Activated CD8-positive, alpha-beta memory T cell treated with anti-CD3 and anti-CD28 coated beads for 4 hours (primary cell): Measurements from ENCODE around the gene MAVS.
A peak's percentile ranks its signal among the peaks of the same experiment; 100 is the strongest.
"Not testable (repeated sequence)": the region's sequence is repeated elsewhere in the genome, so short reads cannot be mapped to it uniquely, and the experiment has no call there.

ENCODE experiments used
- DNase-seq, 2 donors: peaks; one replicate each; pipeline ENCODE4 v3.0.0-alpha.2; 2020; ENCODE audit warnings: low read depth in 2 of 2

The MAVS gene

GRCh38 chr20:3885715-3886114, 39.1 kb downstream of the MAVS start:
- no peak for DNase-seq

DNA sequence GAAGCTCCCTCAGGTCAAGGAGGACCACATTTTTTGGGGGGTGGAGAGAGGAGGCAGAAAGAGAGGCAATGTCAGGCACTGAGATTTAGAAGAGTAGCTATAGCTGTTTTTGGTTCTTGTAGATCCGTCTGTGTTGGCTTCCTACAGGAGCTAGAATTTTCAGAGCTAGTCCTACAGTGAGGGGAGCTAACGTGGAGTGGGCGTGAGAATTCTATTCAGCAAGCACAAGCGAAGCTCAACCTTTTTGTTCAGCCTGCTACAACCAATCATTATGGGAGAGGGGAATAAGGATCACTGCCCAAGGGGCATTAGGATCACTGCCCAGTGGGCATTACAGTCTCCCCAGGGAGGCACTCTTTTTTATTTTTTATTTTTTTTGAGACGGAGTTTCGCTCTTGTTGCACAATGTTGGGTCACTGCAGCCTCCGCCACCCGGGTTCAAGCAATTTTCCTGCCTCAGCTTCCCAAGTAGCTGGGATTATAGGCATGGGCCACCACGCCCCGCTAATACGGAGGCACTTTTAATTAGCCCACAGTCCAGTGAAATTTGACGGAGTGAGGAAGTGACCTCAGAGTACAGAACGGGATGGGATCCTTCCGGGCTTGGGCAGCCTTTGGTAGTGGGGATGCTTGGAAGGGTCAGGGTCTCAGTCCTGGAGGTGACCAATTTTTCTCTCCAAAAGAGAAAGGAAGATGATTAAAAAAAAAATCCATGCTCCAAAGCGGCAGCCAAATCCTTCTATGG, 41.4 kb downstream of the MAVS start:
- no peak for DNase-seq

GRCh38 chr20:3888622-3889488, 42.2 kb downstream of the MAVS start, which contains the start of gene PANK2:
Gene PANK2, plus strand, starts transcription at chr20:3889387.
- peak; percentile 93 to 97 for DNase-seq

GRCh38 chr20:3889489-3890397, 43.1 kb downstream of the MAVS start:
- DNase-seq, result no peak

DNA sequence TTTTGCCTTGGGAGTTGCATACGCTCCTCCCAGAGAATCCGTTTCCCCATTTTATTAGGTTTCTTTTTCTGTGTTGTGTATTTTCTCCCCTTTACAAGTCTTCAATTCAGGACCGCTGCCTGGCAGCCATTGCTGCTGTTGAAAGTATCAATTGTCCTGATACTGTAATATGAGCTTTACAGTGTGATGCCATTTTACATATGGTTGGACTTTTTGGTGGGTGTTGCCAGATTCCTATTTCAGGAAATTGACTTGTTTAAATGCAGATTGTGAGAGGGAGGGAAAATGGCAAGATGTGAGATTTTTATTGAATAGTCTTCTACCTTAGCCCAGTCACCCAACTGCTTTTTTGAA, 43.7 kb downstream of the MAVS start:
- no peak for DNase-seq

GRCh38 chr20:3890999-3891929, 44.6 kb downstream of the MAVS start:
- DNase-seq, result no peak

DNA sequence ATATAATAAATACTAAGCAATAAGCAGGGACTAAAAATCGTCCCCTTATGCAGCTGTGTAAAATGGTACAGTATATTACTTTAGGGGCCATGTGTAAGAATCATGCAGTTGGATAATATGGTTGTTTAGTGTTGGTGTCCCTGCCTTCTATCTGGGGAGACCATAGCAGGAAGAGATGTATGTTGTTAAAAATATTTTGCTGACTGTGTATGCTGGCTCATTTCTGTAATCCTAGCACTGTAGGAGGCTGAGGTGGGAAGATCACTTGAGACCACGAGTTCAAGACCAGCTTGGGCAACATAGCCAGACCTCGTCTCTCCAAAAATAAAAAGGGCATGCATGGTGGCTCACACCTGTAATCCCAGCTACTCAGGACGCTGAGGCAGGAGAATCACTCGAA, 48.2 kb downstream of the MAVS start:
- no peak for DNase-seq

DNA sequence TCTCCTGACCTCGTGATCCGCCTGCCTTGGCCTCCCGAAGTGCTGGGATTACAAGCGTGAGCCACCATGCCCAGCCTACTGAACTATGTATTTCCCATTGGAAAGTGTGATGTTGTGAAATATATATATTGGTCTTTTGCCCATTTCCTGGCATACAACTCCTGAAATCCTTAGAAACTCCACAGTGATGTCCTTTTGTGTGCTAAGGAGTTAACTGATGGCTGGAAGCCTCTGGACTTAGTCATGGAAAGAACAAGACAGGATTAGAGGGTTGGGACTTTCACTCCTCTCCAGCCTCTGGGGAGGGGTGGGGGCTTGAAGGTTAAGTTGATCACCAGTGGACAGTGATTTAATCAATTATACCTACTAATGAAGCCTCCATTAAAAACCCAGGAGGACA, 49.7 kb downstream of the MAVS start:
- DNase-seq, result no peak

DNA sequence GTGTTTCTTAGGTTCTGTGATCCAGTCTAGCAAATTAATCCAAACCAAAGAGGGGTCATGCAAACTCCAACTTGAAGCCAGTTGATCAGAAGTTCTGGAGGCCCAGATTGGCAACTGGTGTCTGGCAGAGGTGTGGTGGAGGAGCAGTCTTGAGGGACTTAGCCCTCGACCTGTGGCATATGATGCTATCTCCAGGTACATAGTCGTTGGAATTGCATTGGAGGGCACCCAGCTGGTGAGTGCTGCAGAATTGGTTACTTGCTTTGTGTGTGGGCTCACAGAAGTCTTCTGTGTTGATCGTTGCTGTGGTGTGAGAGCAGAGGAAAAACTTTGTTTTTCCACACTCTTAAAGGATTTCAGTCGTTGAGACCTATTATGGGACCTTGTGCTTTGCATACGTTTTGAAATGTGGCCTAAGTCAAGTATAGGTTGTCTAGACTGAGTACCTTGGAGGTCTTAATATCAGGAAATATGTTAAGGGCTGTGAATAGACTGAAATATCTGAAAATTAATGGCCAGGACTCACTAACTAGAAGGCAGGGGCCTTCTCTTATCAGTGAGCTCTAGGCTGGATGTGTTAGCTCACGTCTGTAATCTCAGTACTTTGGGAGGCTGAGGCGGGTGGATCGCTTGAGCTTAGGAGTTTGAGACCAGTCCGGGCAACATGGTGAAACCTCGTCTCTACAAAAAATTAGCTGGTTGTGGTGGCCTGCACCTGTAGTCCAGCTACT, 50.4 kb downstream of the MAVS start:
- no peak for DNase-seq

DNA sequence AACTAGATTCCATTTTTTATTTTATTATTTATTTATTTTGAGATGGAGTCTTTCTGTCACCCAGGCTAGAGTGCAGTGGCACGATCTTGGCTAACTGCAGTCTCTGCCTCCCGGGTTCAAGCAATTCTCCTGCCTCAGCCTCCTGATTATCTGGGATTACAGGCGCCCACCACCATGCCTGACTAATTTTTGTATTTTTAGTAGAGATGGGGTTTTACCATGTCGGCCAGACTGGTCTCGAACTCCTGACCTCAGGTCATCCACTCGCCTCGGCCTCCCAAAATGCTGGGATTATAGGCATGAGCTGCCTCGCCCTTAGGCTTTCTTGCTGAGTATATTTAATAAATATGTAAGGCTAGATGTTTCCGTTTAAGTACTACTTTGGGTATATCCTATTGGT, 51.5 kb downstream of the MAVS start:
- not testable (repeated sequence) for DNase-seq

DNA sequence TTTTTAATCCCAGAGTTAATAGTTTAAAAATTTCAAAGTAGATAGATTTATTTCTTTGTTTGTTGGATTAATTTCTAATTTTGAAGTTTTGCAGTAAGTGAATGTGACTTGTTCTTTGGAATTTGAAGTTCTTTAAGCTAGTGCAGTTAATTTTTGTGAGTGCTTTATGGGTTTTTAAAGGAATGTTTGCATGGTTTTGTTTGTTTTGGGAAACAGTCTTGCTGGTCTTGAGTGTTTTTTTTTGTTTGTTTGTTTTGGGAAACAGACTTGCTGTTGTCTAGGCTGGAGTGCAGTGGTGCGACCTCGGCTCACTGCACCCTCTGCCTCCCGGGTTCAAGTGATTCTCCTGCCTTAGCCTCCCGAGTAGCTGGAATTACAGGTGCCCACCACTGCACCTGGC, 52.0 kb downstream of the MAVS start:
- no peak for DNase-seq

- DNase-seq, result no peak
Measured at GRCh38 chr20:3900187-3900604, 53.6 kb downstream of the MAVS start.

GRCh38 chr20:3901028-3901705, 54.5 kb downstream of the MAVS start:
- DNase-seq, result no peak

GRCh38 chr20:3901706-3902440, 55.2 kb downstream of the MAVS start:
- DNase-seq, result no peak

- DNase-seq, result no peak
Measured at GRCh38 chr20:3902446-3902845, 55.8 kb downstream of the MAVS start.

DNA sequence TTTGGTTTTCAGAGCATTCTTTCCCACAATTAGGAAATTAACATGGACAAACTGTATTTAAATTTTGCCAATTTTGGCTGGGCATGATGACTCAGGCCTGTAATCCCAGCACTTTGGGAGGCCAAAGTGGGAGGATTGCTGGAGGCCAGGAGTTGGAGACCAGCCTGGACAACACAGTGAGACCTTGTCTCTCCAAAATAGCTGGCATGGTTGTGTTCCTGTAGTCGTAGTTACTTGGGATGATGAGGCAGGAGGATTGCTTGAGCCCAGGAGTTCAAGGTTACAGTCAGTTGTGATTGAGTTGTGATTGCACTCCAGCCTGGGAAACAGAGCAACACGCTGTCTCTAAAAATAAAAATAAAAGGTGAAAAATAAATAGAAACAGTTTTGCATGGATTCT, 57.6 kb downstream of the MAVS start:
- no peak for DNase-seq

DNA sequence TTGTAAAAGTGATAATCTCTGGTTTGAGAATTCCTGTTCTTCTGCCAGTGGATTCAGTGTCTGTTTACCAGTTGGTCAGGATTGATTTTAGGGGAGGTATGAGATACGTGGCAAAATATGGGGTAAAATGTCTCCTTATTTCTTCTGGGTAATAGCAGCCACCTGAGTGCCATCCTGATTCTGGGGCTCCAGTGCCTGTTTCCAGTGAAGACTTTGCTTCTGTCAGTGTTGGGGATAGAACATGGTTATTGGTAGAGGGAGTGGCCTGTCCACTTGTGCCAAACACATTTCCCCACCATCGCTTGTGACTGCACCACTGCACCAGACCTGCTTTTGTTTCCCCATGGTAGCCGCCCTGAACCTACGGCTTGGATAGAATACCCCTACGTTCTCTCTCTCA, 58.2 kb downstream of the MAVS start:
- no peak for DNase-seq

- not testable (repeated sequence) for DNase-seq
Measured at GRCh38 chr20:3906744-3907721, 60.4 kb downstream of the MAVS start.
